Fibroblast of villous mesenchyme (primary cell): ENCODE results near the gene DECR2. TPM values are rescaled to one million over a fixed set of nuclear protein-coding genes. Genes with fewer than 3 reads are reported as not detected.
"Not testable (repeated sequence)": the region's sequence is repeated elsewhere in the genome, so short reads cannot be mapped to it uniquely, and the experiment has no call there.

Source experiments
- DNase-seq: peaks from one replicate; pipeline ENCODE4 v3.0.0-alpha.2; 2010; ENCODE audit warnings: low read depth
- H3K4me3 ChIP-seq: 2 replicates; pipeline ENCODE4 v1.5.1; 2011; ENCODE audit warnings: low read depth, mild to moderate bottlenecking, low read length
- total RNA-seq: library from RNA; depleted of rRNA; stranded (reverse); fragments of >200 nt; gene quantifications from 2 replicates; pipeline ENCODE4 v1.2.3, GENCODE V29; 2012
- TF ChIP-seq, protein P1 (sequence below): IDR thresholded peaks from 2 replicates; pipeline ENCODE4 v1.5.1; 2012; ENCODE audit warnings: low read depth, mild to moderate bottlenecking, low read length; ENCODE audit not compliant: insufficient read depth

DECR2 gene
- total RNA-seq, 1 donor, result 16.0 TPM

DNA sequence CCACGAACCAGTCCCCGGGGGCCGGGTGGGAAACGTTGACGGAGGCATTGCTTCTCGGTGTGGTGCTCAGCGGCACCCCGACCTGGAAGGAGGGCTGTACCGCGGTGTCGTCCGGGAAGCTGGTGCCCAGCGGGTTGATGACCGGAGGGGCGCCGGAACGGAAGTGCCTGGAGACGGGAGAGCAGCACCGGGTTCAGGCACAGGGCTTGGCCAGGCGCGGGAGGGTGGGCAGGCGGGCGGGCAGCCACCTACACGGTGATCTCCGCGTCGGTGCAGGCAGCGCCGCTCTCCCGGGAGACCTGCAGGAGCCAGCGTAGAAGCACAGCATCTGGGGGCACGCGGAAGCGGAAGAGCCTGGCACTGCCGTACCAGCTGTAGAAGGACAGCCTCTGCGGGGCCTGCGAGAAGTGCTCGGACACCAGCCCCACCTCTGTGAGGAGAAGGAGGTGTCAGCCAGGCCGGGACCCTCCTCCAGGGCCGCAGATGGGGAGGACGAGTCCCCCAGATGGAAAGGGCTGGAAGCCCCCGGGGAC lies 24.2 kb upstream of the DECR2 start:
- TF ChIP-seq, protein P1, sequence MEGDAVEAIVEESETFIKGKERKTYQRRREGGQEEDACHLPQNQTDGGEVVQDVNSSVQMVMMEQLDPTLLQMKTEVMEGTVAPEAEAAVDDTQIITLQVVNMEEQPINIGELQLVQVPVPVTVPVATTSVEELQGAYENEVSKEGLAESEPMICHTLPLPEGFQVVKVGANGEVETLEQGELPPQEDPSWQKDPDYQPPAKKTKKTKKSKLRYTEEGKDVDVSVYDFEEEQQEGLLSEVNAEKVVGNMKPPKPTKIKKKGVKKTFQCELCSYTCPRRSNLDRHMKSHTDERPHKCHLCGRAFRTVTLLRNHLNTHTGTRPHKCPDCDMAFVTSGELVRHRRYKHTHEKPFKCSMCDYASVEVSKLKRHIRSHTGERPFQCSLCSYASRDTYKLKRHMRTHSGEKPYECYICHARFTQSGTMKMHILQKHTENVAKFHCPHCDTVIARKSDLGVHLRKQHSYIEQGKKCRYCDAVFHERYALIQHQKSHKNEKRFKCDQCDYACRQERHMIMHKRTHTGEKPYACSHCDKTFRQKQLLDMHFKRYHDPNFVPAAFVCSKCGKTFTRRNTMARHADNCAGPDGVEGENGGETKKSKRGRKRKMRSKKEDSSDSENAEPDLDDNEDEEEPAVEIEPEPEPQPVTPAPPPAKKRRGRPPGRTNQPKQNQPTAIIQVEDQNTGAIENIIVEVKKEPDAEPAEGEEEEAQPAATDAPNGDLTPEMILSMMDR, result no peak
- H3K4me3 ChIP-seq, result no peak overlapping the region
- no peak for DNase-seq

DNA sequence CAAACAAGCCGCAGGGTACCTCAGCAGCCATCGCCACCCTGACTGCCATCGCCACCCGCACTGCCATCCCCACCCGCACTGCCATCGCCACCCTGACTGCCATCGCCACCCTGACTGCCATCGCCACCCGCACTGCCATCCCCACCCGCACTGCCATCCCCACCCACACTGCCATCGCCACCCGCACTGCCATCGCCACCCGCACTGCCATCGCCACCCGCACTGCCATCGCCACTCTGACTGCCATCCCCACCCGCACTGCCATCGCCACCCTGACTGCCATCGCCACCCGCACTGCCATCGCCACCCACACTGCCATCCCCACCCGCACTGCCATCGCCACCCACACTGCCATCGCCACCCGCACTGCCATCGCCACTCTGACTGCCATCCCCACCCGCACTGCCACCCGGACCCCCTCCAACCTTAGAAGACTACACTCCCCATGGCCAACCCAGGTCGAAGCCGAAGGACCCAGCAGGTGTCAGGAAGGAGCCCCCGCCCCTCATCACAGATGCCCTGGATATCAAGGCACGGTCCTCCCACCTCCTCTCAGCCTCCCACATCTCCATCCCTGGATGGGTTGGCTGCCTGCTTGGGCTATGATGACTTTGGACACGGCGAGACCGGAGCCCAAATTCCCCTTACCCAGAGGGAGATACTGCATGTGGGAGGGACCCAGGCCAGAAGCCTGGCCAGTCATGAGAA lies 23.4 kb upstream of the DECR2 start:
- not testable (repeated sequence) for H3K4me3 ChIP-seq, DNase-seq

DNA sequence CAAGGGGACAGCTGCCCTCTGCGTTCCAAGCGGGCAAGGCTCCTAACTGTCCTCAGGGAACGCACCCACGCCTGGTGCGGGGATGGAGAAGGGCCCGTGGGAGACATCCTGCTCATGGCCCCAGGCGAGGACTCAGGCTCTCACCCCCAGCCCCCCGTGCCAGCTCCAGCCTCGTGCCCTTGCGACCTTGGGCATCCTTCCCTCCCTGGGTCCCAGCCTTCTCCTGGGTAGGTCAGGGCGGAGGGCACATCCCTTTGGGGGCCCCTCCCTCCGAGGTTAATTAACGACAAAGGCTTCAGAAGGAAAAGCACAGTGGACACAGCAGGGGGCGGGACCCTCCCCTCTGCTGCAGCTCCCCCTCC lies 22.9 kb upstream of the DECR2 start:
- no peak for DNase-seq
- no peak overlapping the region for H3K4me3 ChIP-seq
- TF ChIP-seq, protein P1, result no peak

DNA sequence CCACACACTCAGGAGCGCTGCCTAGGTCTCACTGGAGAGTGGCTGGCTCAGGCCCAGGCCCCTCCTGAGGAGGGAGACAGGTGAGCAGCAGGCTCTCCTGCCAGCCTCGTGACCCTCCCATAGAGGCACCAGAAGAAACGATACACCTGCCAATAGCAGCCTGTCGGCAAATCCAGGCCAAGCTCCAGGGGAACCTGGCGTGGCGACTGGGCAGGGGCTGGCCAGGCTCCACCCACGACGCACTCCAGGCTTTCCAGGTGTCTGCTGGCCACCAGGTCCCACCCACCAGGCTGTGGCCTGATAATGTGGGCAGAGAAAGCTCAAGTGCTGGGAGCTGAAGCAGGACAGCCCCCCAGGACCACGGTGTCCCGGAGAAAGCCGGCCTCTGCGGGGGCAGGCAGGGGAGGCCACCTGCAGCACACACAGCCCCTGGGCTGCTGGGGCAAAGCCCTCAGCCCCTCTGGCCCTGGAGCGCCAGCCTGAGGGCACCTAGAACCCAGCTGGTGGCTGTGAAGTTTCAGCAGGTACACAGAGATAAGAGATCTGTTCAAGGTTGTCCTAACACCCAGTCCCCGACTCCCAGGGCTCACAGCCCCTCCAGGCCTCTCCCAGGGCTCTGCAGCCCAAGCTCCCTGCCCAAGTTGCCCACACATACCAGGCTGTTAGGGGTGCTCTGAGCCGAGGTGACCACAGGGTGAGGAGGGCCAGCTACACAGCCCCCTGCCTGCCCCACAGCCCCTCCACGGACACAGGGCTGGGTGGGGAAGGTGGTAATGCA lies 22.3 kb upstream of the DECR2 start:
- no peak overlapping the region for H3K4me3 ChIP-seq
- no peak for DNase-seq
- TF ChIP-seq, protein P1, result no peak

DNA sequence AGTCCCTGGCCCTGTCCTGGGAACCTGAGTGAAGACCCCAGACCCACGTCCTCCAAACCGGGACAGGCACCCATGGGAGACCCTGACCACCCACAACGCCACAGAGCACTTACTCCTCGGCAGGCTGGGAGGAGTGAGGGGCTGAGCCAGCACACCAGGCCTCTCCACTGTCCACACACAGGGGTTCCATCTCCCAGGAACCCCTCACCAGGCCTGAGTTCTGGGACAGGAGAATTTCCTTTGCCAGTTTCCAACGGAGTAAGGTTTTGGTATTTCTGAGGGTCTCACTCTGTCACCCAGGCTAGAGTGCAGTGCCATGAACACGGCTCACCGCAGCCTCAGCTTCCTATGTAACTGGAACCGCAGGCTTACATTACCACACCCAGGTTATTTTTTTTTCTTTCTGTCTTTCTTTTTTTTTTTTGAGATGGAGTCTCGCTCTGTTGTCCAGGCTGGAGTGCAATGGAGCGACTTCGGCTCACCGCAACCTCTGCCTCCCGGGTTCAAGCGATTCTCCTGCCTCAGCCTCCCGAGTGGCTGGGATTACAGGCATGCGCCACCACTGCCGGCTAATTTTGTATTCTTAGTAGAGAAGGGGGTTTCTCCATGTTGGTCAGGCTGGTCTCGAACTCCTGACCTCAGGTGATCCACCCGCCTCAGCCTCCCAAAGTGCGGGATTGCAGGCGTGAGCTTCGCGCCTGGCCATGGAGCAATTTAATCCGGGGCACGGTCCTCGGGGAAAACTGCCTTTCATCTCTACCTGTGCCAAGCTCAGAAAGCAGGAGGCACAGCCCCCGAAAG lies 21.5 kb upstream of the DECR2 start:
- DNase-seq, result no peak
- peak overlapping the region; percentile 74 for H3K4me3 ChIP-seq
- TF ChIP-seq, protein P1, result no peak

DNA sequence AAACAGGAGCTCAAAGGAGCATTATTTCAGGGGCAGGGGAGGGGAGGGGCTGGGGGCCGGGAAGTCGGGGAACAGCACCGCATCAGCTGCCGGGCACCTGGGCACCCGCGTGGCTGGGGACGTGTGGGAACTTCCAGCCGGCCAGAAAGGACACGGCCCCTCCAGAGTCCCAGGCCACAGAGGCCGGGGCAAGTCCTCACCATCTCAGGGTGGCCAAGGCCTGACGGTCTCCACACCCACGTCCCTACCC lies 21.0 kb upstream of the DECR2 start:
- DNase-seq, result no peak
- peak overlapping the region; percentile 74 for H3K4me3 ChIP-seq
- TF ChIP-seq, protein P1, result no peak
